HG02798 (cell line): ENCODE results near the gene JAG1.

Experiments used
- ATAC-seq: cut with Tn5 transposase; IDR thresholded peaks from one replicate; pipeline ENCODE4 v1.9.1; 2021; ENCODE audit warnings: mild to moderate bottlenecking; ENCODE audit not compliant: unreplicated experiment, poor library complexity

Gene JAG1

GRCh38 chr20:10655720-10656669 lies 17.8 kb downstream of the JAG1 start:
- ATAC-seq = no peak

GRCh38 chr20:10654630-10655029 lies 19.2 kb downstream of the JAG1 start:
- ATAC-seq = peak; percentile 67

- ATAC-seq = no peak
These were observed 19.6 kb downstream of the JAG1 start for GRCh38 chr20:10654250-10654610.

- ATAC-seq = peak; percentile 49
These were observed 20.1 kb downstream of the JAG1 start for GRCh38 chr20:10653599-10654249.

- ATAC-seq = no peak
These were observed 21.0 kb downstream of the JAG1 start for GRCh38 chr20:10652660-10653261.

- no peak for ATAC-seq
These were observed 21.6 kb downstream of the JAG1 start for GRCh38 chr20:10652185-10652584.

GRCh38 chr20:10651227-10651990 lies 22.4 kb downstream of the JAG1 start:
- no peak for ATAC-seq

- no peak for ATAC-seq
These were observed 24.0 kb downstream of the JAG1 start for GRCh38 chr20:10649797-10650160.

- no peak for ATAC-seq
These were observed 24.6 kb downstream of the JAG1 start for GRCh38 chr20:10649080-10649796.

GRCh38 chr20:10648651-10649050 lies 25.1 kb downstream of the JAG1 start:
- no peak for ATAC-seq

GRCh38 chr20:10647909-10648308 lies 25.9 kb downstream of the JAG1 start:
- no peak for ATAC-seq

GRCh38 chr20:10647471-10647870 lies 26.3 kb downstream of the JAG1 start:
- no peak for ATAC-seq

- ATAC-seq = no peak
These were observed 26.8 kb downstream of the JAG1 start for GRCh38 chr20:10646886-10647420.

GRCh38 chr20:10646006-10646405 lies 27.8 kb downstream of the JAG1 start:
- ATAC-seq = no peak

- ATAC-seq = no peak
These were observed 28.6 kb downstream of the JAG1 start for GRCh38 chr20:10645205-10645570.

GRCh38 chr20:10644458-10645204 lies 29.2 kb downstream of the JAG1 start:
- ATAC-seq = peak; percentile 64

GRCh38 chr20:10643560-10643873 lies 30.3 kb downstream of the JAG1 start:
- ATAC-seq = no peak

- ATAC-seq = no peak
These were observed 30.8 kb downstream of the JAG1 start for GRCh38 chr20:10642856-10643559.

- no peak for ATAC-seq
These were observed 31.9 kb downstream of the JAG1 start for GRCh38 chr20:10641893-10642292.
